CD4-positive, alpha-beta T cell (primary cell): ENCODE results near the gene AGAP5. TPM values are rescaled to one million over a fixed set of nuclear protein-coding genes. Genes with fewer than 3 reads are reported as not detected.
A peak's percentile ranks its signal among the peaks of the same experiment; 100 is the strongest.

Source experiments
- ATAC-seq: fragments of 200-7000 bp; cut with Tn5 transposase; one replicate; pipeline ENCODE4 v1.10.0; 2022; ENCODE audit warnings: mild to moderate bottlenecking; ENCODE audit not compliant: poor library complexity
- CTCF ChIA-PET: fragments of 350-600 bp; sonication (Branson Sonifier 250); formaldehyde crosslinking; loops from one replicate; lab custom pipeline; 2021; ENCODE audit warnings: antibody characterized with exemption, inconsistent platforms; lab: Charles Lee
- POLR2A ChIA-PET: fragments of 350-600 bp; sonication (Branson Sonifier 250); formaldehyde crosslinking; loops from one replicate; lab custom pipeline; 2021; ENCODE audit warnings: antibody characterized with exemption, inconsistent platforms; lab: Charles Lee
- DNase-seq, 14 experiments: peaks; one replicate each; pipeline ENCODE4 v3.0.0-alpha.2; 2013 to 2020; ENCODE audit warnings: mixed read lengths in 2 of 14
- H3K27ac ChIP-seq, 2 donors: one replicate each; pipeline versions ENCODE4 v1.5.1 to v1.7.0; 2013; ENCODE audit warnings: low read length in 2 of 2, low read depth in 1 of 2, mild to moderate bottlenecking in 1 of 2
- H3K27me3 ChIP-seq, 2 experiments: 1 replicate in 1 of 2; 2 replicates in 1 of 2; pipeline versions ENCODE4 v1.6.1 to v1.7.0; 2013; ENCODE audit warnings: low read length in 2 of 2, control low read depth in 1 of 2, mild to moderate bottlenecking in 1 of 2, moderate library complexity in 1 of 2; ENCODE audit not compliant: insufficient read depth in 2 of 2, control insufficient read depth in 1 of 2
- H3K36me3 ChIP-seq: one replicate; pipeline ENCODE4 v1.6.1; 2013; ENCODE audit warnings: low read length, control low read depth; ENCODE audit not compliant: insufficient read depth
- H3K4me1 ChIP-seq: one replicate; pipeline ENCODE4 v1.6.1; 2013; ENCODE audit warnings: low read length, control low read depth; ENCODE audit not compliant: insufficient read depth
- H3K4me3 ChIP-seq: one replicate; pipeline ENCODE4 v1.5.1; 2013; ENCODE audit warnings: mild to moderate bottlenecking, low read length, moderate library complexity
- H3K9me3 ChIP-seq, 2 experiments: 1 replicate in 1 of 2; 2 replicates in 1 of 2; pipeline versions ENCODE4 v1.6.1 to v1.7.0; 2013; ENCODE audit warnings: low read length in 2 of 2, mild to moderate bottlenecking in 2 of 2, control low read depth in 1 of 2, moderate library complexity in 1 of 2; ENCODE audit not compliant: control insufficient read depth in 1 of 2, insufficient read depth in 1 of 2
- H3K27ac Mint-ChIP-seq: one replicate; pipeline ENCODE4 v1.8.0; 2020; ENCODE audit warnings: mixed read lengths
- H3K27me3 Mint-ChIP-seq: one replicate; pipeline ENCODE4 v1.8.0; 2021; ENCODE audit warnings: mixed read lengths
- H3K36me3 Mint-ChIP-seq: one replicate; pipeline ENCODE4 v1.8.0; 2021; ENCODE audit warnings: low read depth, mixed read lengths
- H3K4me1 Mint-ChIP-seq: one replicate; pipeline ENCODE4 v1.8.0; 2021; ENCODE audit warnings: low read depth, mixed read lengths
- H3K4me3 Mint-ChIP-seq: one replicate; pipeline ENCODE4 v1.8.0; 2020; ENCODE audit warnings: mild to moderate bottlenecking, mixed read lengths
- H3K9me3 Mint-ChIP-seq: one replicate; pipeline ENCODE4 v1.8.0; 2020; ENCODE audit warnings: mixed read lengths
- CTCF ChIP-seq: fragments of 200-600 bp; IDR thresholded peaks from one replicate; pipeline ENCODE4 v1.8.0; 2022; ENCODE audit warnings: antibody characterized with exemption, mild to moderate bottlenecking
- intact Hi-C, 2 experiments: fragments of 100-400 bp; cut with DNase I in 1 of 2; cut with micrococcal nuclease in 1 of 2; formaldehyde crosslinking; loops; one replicate each; pipeline versions ENCODE4 v1.15.1 to v1.9.0; 2023 to 2025; cut with DNase I, micrococcal nuclease
- total RNA-seq, 174 experiments: library from RNA in 2 of 174; stranded (reverse) in 2 of 174; gene quantifications; one replicate each; pipeline ENCODE4 v1.2.3 and lab custom pipeline; 2021 to 2026

Gene AGAP5
- total RNA-seq, 2 experiments from 2014 or later = 4.9 to 5.1 TPM

DNA sequence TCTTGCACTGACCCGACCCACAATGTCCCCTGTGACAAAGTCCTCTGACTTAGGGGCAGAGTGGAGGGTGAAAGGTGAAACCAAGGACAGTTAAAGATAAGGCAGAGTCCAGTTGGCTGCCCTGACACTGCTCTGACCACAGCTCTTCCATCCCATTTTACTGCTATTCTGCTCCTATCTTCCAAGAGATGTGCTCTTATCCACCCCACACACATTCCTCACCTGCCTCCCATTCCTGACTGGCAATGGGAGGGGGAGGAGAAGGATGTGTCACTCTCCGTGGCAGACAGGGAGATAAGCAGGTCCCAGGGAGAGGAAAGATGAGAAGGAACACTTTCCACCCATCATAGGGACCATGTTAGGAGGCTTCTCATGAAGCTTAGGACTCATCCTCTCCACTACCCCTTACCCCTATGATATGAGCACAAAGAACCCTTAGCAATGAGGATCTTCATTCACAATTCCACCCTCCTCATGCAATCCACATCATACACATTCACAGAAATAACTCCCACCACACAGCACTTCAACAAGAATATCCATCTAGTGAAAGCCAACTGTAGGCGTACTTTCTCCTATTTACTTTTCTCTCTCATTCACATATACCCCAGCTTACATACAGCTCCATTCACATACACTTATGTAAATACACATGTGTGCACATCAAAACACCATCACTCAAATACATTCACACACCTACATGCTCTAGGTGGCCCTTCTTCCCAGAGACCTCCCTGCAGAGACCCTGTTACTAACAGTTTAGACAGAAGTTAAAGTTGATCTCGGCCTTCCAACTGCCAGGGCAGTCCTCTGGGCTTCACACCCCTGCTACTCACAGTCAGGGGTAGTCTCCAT, 48.7 kb downstream of the AGAP5 start:
- ChIA-PET POLR2A (no interaction called here), CTCF (no interaction called here)
- peaks cover 2% of the 10 kb centered on the region for H3K4me1 Mint-ChIP-seq
- no peak for ATAC-seq
- intact Hi-C loops = no loop called here
- Histone ChIP-seq H3K4me3 (no peak overlapping the region), H3K4me1 (peaks cover 12% of the 10 kb centered on the region), H3K27me3 (peaks cover 0 to 2% of the 10 kb centered on the region in 2 experiments), H3K9me3 (peaks cover 0 to 6% of the 10 kb centered on the region in 2 experiments), H3K27ac (no peak overlapping the region), H3K36me3 (no peaks in the 10 kb centered on the region)
- no peak overlapping the region for H3K27ac Mint-ChIP-seq
- H3K27me3 Mint-ChIP-seq = peaks cover 7% of the 10 kb centered on the region
- H3K4me3 Mint-ChIP-seq = peak overlapping the region; percentile 45
- H3K36me3 Mint-ChIP-seq = no peaks in the 10 kb centered on the region
- DNase-seq = no peak
- no peaks in the 10 kb centered on the region for H3K9me3 Mint-ChIP-seq
- TF ChIP-seq CTCF = no peak

DNA sequence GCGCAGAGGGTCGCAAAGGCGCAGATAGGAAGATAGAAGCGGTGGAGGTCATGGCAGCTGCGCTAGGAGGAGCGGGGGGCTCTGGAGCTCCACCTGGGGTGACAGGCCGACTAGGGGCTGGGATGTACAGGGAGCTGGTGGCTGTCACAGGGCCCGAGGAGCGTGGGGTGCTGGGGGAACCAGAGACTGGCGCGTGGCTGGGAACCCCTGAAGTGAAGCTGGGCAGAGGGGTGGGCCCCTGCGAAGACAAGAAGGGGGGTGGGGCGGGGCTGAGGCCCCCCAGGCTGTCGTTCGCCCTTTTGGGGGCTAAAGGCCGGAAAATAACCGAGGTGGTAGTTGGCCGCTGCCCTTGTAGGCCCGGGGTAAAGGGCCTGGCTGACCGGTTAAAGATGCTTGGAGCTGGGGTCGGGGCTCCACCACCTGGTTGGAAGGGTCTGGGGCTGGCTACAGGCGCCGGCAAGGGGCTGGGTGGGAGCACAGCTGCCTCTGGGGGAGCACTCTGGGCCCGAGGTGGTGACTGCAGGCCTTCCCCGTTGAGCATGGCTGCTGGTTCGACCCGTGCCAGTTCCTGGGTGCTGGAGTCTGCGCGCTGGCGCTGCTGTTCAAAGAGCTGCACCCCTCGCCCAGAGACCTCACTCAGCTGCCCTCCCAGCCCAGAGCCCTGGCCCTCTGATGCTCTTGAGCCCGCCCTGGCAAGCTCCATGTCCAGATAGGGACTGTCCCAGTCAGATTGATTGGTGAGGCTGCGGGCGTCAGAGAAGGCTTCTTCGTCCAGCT, 49.8 kb downstream of the AGAP5 start:
- Histone ChIP-seq H3K36me3 (no peaks in the 10 kb centered on the region), H3K27me3 (peaks cover 0 to 2% of the 10 kb centered on the region in 2 experiments), H3K9me3 (peaks cover 0 to 6% of the 10 kb centered on the region in 2 experiments), H3K4me3 (peak overlapping the region; percentile 58), H3K4me1 (peaks cover 23% of the 10 kb centered on the region), H3K27ac (no peak overlapping the region)
- ChIA-PET POLR2A (interaction anchor here (1.1 to 2.4 kb wide), 2 partner anchors 119 to 152 kb away, joined by 3 to 7 read pairs; partner anchors contain the start of gene PPP3CB), CTCF (no interaction called here)
- H3K4me1 Mint-ChIP-seq = peaks cover 5% of the 10 kb centered on the region
- H3K4me3 Mint-ChIP-seq = peak overlapping the region; percentile 74
- peaks cover 10% of the 10 kb centered on the region for H3K27me3 Mint-ChIP-seq
- no peak overlapping the region for H3K27ac Mint-ChIP-seq
- no peaks in the 10 kb centered on the region for H3K9me3 Mint-ChIP-seq
- DNase-seq = no peak
- TF ChIP-seq CTCF = no peak
- intact Hi-C loops = no loop called here
- no peak for ATAC-seq
- no peaks in the 10 kb centered on the region for H3K36me3 Mint-ChIP-seq

- intact Hi-C loops = no loop called here
- peak overlapping the region; percentile 74 for H3K4me3 Mint-ChIP-seq
- no peak for TF ChIP-seq CTCF
- no peaks in the 10 kb centered on the region for H3K9me3 Mint-ChIP-seq
- Histone ChIP-seq H3K36me3 (no peaks in the 10 kb centered on the region), H3K27me3 (peaks cover 0 to 2% of the 10 kb centered on the region in 2 experiments), H3K4me3 (peak overlapping the region; percentile 58), H3K9me3 (peaks cover 0 to 6% of the 10 kb centered on the region in 2 experiments), H3K27ac (no peak overlapping the region), H3K4me1 (peaks cover 23% of the 10 kb centered on the region)
- DNase-seq (peak in 6 of 14 experiments; percentile 5 to 45 (median 24)), ATAC-seq (peak; percentile 39)
- peaks cover 10% of the 10 kb centered on the region for H3K27me3 Mint-ChIP-seq
- ChIA-PET CTCF (no interaction called here), POLR2A (interaction anchor here (1.1 to 2.4 kb wide), 2 partner anchors 118 to 152 kb away, joined by 3 to 7 read pairs; partner anchors contain the start of gene PPP3CB)
- peaks cover 5% of the 10 kb centered on the region for H3K4me1 Mint-ChIP-seq
- no peaks in the 10 kb centered on the region for H3K36me3 Mint-ChIP-seq
- H3K27ac Mint-ChIP-seq = no peak overlapping the region
These were observed 50.6 kb downstream of the AGAP5 start for GRCh38 chr10:73647211-73647874.
